ENCODE results near the gene DCTPP1. TPM values are rescaled to one million over a fixed set of nuclear protein-coding genes. Genes with fewer than 3 reads are reported as not detected.

Gene DCTPP1
- total and polyA plus RNA-seq, 2 of the 13 experiments (the other 11 are each of a cell fraction or from before 2014, with no cell fraction given) = 54.8 to 74.4 TPM

GRCh38 chr16:30430428-30430970 lies 669 bp upstream of the DCTPP1 start:
- intact Hi-C loops (cut with micrococcal nuclease; ENCODE audit: unreplicated experiment) (loop anchor here (1.0 to 2.0 kb wide), 4 partner anchors 96 to 198 kb away; partner anchors contain the start of genes ZNF747 and ZNF768), in situ Hi-C loops (cut with HindIII; ENCODE audit: extremely low pct_ligation_motif_present, low pct_unique_long_range_greater_than_20kb) (loop anchor here (10.0 kb wide), 1 partner anchor 174 kb away; no protein-coding TSS in a partner anchor)
- Histone ChIP-seq H3K79me2 (ENCODE audit: insufficient read depth, low read length) (peaks cover 26% of the 10 kb centered on the region), H4K20me1 (ENCODE audit: insufficient read depth, low read length) (no peaks in the 10 kb centered on the region), H3K9ac (ENCODE audit: insufficient read depth, low read depth, low read length) (peak overlapping the region; percentile 46), H2AFZ (ENCODE audit: low read length) (peak overlapping the region; percentile 79), H3K9me3 (ENCODE audit: low read length) (no peaks in the 10 kb centered on the region), H3K4me2 (ENCODE audit: low read depth, low read length) (peak overlapping the region; percentile 78), H3K36me3 (replicated peaks in 1 of 2; ENCODE audit: control insufficient read depth in 1 of 2, insufficient read depth in 2 of 2, low read length in 2 of 2) (peaks cover 8 to 14% of the 10 kb centered on the region in 2 experiments; a peak in 4 of 5 replicates), H3K4me1 (ENCODE audit: insufficient read depth, low read length) (peaks cover 56% of the 10 kb centered on the region), H3K27ac (ENCODE audit: extremely low read length, insufficient read depth, low read length) (peak overlapping the region; percentile 55), H3K27me3 (ENCODE audit: control insufficient read depth in 1 of 2, insufficient read depth in 2 of 2, low read length in 2 of 2) (peaks cover 0 to 5% of the 10 kb centered on the region in 2 experiments; a peak in 2 of 5 replicates), H3K4me3 (replicated peaks in 1 of 3; ENCODE audit: insufficient read depth in 1 of 3, low read depth in 2 of 3, low read length in 3 of 3) (peak overlapping the region; percentile 2 to 84 (median 28); a peak in 5 of 6 replicates)
- POLR2A ChIA-PET = interaction anchor here (0.8 to 2.3 kb wide), 38 partner anchors 10 to 290 kb away, joined by 3 to 50 read pairs (median 8); partner anchors contain the start of genes CD2BP2, FBRS, TBC1D10B and ZNF48
- 38% methylated on average over 18 of the region's 19 CpGs for WGBS (ENCODE audit: low lambda C conversion rate)
- FAIRE-seq (no peak), DNase-seq (ENCODE audit: low spot score) (peak; percentile 77), ATAC-seq (peak; percentile 76)
- CTCF ChIA-PET (ENCODE audit: low intra/inter-chr PET ratio, low total read pairs) = interaction anchor here (0.7 to 1.9 kb wide), 9 partner anchors 15 to 198 kb away, joined by 3 to 13 read pairs (median 4); partner anchors contain the start of genes SEPHS2, ZNF48 and ZNF747
- BruUV-seq (replicated peaks) = no TSS peak
- TF ChIP-seq MXD4 (CRISPR knock-in tag; IDR thresholded peaks at IDR 0.05) (peak; percentile 70; the same call in 1 of the 2 replicates), CCAR2 (optimal IDR thresholded peaks at IDR 0.05; ENCODE audit: low read depth, low read length) (no peak), HDAC2 (CRISPR knock-in tag; IDR thresholded peaks at IDR 0.05) (peak; percentile 45; the same call in 1 of the 2 replicates), CREB3 (CRISPR knock-in tag; IDR thresholded peaks at IDR 0.05) (peak; percentile 33; the same call in 1 of the 2 replicates), ZFAT (CRISPR knock-in tag; conservative IDR thresholded peaks at IDR 0.05) (0 out of 2 replicates have a peak, but pooled peaks have one; percentile 64), KDM6A (CRISPR knock-in tag; IDR thresholded peaks at IDR 0.05; ENCODE audit: low read depth) (no peak), DBP (CRISPR knock-in tag; IDR thresholded peaks at IDR 0.05; ENCODE audit: not compliant biosample characterization) (peak; percentile 67), SATB2 (CRISPR knock-in tag; IDR thresholded peaks at IDR 0.05) (peak; percentile 49; the same call in 1 of the 2 replicates), NR2F1 (CRISPR knock-in tag; IDR thresholded peaks at IDR 0.05) (0 out of 4 replicates have a peak, but pooled peaks of 1 of the 2 experiments have one; percentile 4), ELF4 (CRISPR knock-in tag; IDR thresholded peaks at IDR 0.05; ENCODE audit: borderline replicate concordance) (0 out of 2 replicates have a peak, but pooled peaks have one; percentile 57), TFE3 (CRISPR knock-in tag; IDR thresholded peaks at IDR 0.05) (0 out of 2 replicates have a peak, but pooled peaks have one; percentile 42), CHCHD3 (CRISPR knock-in tag; IDR thresholded peaks at IDR 0.05) (peak; percentile 81; the same call in 1 of the 2 replicates), ZNF329 (CRISPR knock-in tag; IDR thresholded peaks at IDR 0.05; ENCODE audit: low read depth) (peak; percentile 66; the same call in 1 of the 2 replicates), ZNF891 (CRISPR knock-in tag; IDR thresholded peaks at IDR 0.05) (peak; percentile 92; the same call in 1 of the 2 replicates), ZNF430 (CRISPR knock-in tag; IDR thresholded peaks at IDR 0.05) (peak; percentile 54; the same call in 1 of the 2 replicates), ZNF281 (CRISPR knock-in tag; IDR thresholded peaks at IDR 0.05; ENCODE audit: borderline replicate concordance) (0 out of 2 replicates have a peak, but pooled peaks have one; percentile 12), ARNT2 (CRISPR knock-in tag; IDR thresholded peaks at IDR 0.05; ENCODE audit: low read depth) (peak; percentile 63)

Measured in HepG2 (cell line).